Fibroblast of lung (primary cell): ENCODE measurements around the gene NUB1.

Experiments
- CTCF ChIP-seq, 2 donors: IDR thresholded peaks in 1 of 2; conservative IDR thresholded peaks in 1 of 2; 1 replicate in 1 of 2; 2 replicates in 1 of 2; pipeline ENCODE4 v1.5.1; 2011 to 2012; ENCODE audit warnings: low read length in 2 of 2, control low read depth in 1 of 2, inconsistent platforms in 1 of 2, low read depth in 1 of 2, mild to moderate bottlenecking in 1 of 2
- EZH2 ChIP-seq: IDR thresholded peaks from 2 replicates; pipeline ENCODE4 v1.5.1; 2012; ENCODE audit warnings: low read length, control low read depth, mild to moderate bottlenecking; ENCODE audit errors: missing control alignments

GRCh38 chr7:151304856-151305255 lies 36.8 kb upstream of the NUB1 start:
- TF ChIP-seq CTCF (conservative IDR thresholded peaks at IDR 0.05 in 1 of 2, IDR thresholded peaks at IDR 0.05 in 1 of 2; ENCODE audit: low read depth in 1 of 2, low read length in 2 of 2) (no peak), EZH2 (no peak)
